Muscle layer of duodenum (tissue), 2 donors: ENCODE data around the gene C19orf81.

Experiments used
- H3K27ac ChIP-seq: one replicate; pipeline ENCODE4 v1.7.0; 2013; ENCODE audit warnings: mild to moderate bottlenecking, low read length
- H3K27me3 ChIP-seq: one replicate; pipeline ENCODE4 v1.7.0; 2013; ENCODE audit warnings: low read depth, mild to moderate bottlenecking, control low read depth, low read length
- H3K36me3 ChIP-seq, 2 donors: one replicate each; pipeline ENCODE4 v1.7.0; 2013; ENCODE audit warnings: low read length in 2 of 2, control low read depth in 1 of 2, mild to moderate bottlenecking in 1 of 2; ENCODE audit not compliant: insufficient read depth in 2 of 2, control insufficient read depth in 1 of 2
- H3K4me1 ChIP-seq, 2 donors: one replicate each; pipeline ENCODE4 v1.7.0; 2013; ENCODE audit warnings: low read length in 2 of 2, mild to moderate bottlenecking in 2 of 2, control low read depth in 1 of 2, moderate library complexity in 1 of 2; ENCODE audit not compliant: insufficient read depth in 2 of 2, control insufficient read depth in 1 of 2
- H3K4me3 ChIP-seq, 2 donors: one replicate each; pipeline ENCODE4 v1.7.0; 2013; ENCODE audit warnings: low read length in 2 of 2, low read depth in 1 of 2, mild to moderate bottlenecking in 1 of 2
- H3K9me3 ChIP-seq, 2 donors: one replicate each; pipeline ENCODE4 v1.7.0; 2013; ENCODE audit warnings: low read length in 2 of 2, control low read depth in 1 of 2, mild to moderate bottlenecking in 1 of 2; ENCODE audit not compliant: control insufficient read depth in 1 of 2
- donor health status: healthy.

The C19orf81 gene

GRCh38 chr19:50693064-50693975 is 44.1 kb downstream of the C19orf81 start:
- Histone ChIP-seq H3K9me3 (no peaks in the 10 kb centered on the region), H3K27me3 (peaks cover 20% of the 10 kb centered on the region), H3K4me3 (no peak overlapping the region), H3K36me3 (no peaks in the 10 kb centered on the region), H3K4me1 (no peaks in the 10 kb centered on the region), H3K27ac (no peak overlapping the region)

DNA sequence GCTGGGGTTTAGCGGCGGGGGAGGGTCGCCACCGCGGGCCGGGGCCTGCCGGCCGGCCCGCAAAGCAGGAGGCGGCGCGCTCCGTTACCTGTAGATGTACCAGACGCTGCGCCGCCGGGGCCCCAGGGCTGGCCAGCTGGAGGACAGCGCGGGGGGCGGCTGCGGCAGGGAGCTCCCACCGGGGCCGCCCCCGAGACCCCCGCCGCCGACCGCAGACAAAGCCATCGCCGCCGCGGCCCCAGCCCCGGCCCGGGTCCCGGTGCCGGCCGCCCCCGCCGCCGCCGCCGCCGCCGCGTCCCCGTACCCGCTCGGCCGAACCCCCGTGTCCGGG is 45.5 kb downstream of the C19orf81 start:
- H3K36me3 ChIP-seq: no peaks in the 10 kb centered on the region
- no peak overlapping the region for H3K4me3 ChIP-seq
- no peak overlapping the region for H3K27ac ChIP-seq
- H3K4me1 ChIP-seq: no peaks in the 10 kb centered on the region
- peaks cover 27% of the 10 kb centered on the region for H3K27me3 ChIP-seq
- no peaks in the 10 kb centered on the region for H3K9me3 ChIP-seq

DNA sequence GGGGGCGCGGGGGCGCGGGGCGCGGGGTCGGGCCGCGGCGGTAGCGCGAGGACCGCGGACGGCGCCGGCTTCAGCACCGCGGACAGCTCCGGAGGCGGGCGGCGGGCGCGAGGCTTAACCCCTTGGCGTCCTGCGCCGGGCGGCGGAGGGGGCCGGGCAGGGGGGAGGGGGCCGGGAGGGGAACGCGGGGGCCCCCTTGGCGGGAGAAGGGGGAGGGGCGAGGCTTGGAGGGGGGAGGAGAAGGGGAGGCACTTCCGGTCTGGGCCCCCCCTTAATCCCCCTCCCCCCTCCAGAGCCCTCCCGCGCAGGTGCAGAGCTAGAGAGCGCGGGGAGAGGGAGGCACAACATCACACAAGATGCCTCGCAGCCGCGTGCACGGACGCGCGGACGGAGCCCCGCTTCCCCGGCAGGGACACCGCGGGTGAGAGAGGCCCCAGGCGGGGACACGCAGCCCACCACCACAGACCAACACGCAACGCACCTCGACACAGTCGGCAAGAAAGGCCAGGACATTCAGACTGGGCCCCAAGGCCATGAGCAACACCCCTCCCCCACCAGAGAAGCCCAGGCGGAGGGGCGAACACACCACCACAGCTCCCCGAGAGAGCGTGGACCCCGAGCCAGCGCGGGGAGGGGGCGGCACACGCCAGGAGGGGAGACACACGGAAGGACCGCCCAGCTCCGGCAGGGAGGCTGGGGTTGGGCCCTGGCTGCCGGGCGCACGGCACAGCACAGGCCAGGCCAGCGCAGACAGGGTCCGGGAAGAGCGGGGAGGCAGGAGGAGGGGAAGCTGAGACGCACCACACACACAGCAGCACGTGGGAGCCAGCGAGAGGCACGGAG is 46.2 kb downstream of the C19orf81 start:
- H3K27ac ChIP-seq: no peak overlapping the region
- no peak overlapping the region for H3K4me3 ChIP-seq
- H3K27me3 ChIP-seq: peaks cover 27% of the 10 kb centered on the region
- H3K4me1 ChIP-seq: no peaks in the 10 kb centered on the region
- no peaks in the 10 kb centered on the region for H3K36me3 ChIP-seq
- no peaks in the 10 kb centered on the region for H3K9me3 ChIP-seq

GRCh38 chr19:50696094-50696483 is 46.8 kb downstream of the C19orf81 start:
- H3K27me3 ChIP-seq: peaks cover 27% of the 10 kb centered on the region
- H3K4me3 ChIP-seq: no peak overlapping the region
- H3K4me1 ChIP-seq: no peaks in the 10 kb centered on the region
- H3K9me3 ChIP-seq: no peaks in the 10 kb centered on the region
- H3K27ac ChIP-seq: no peak overlapping the region
- H3K36me3 ChIP-seq: no peaks in the 10 kb centered on the region

DNA sequence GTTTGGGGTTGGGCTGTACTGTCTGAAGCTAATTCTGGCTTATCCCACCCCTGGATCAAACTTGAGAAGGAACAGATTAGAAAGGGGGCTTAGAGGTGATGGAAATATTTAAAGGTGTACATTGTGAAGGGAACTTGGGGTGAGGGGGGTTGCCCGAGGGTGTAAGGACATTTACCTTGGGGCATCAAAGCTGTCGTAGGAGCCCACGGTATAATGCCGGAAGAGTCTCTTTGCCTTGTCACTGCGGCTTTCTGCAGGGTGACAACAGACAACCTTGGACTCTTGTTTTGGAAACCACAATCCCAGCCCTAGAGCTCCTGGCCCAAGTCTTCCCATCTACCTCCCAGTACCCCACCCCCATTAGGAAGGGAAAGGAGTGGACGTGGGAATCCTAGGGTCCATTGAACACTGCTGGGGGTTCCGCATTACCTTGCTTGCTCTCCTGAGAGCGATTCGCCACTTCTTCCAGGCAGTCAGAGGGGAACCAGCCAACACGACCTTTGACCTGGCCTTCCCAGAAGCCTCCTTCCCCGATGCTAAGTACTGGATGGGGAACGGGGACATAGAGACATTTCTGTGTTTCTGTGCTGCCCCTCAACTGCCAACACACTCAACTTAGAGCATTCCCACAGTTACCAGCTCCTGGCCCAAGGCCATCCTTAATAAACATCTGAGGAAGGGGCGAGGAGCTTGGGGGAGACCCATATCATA is 48.3 kb downstream of the C19orf81 start:
- Histone ChIP-seq H3K4me3 (no peak overlapping the region), H3K27me3 (peaks cover 35% of the 10 kb centered on the region), H3K36me3 (no peaks in the 10 kb centered on the region), H3K27ac (no peak overlapping the region), H3K9me3 (no peaks in the 10 kb centered on the region), H3K4me1 (no peaks in the 10 kb centered on the region)

- Histone ChIP-seq H3K4me1 (no peaks in the 10 kb centered on the region), H3K36me3 (no peaks in the 10 kb centered on the region), H3K27me3 (peaks cover 24% of the 10 kb centered on the region), H3K9me3 (no peaks in the 10 kb centered on the region), H3K4me3 (no peak overlapping the region), H3K27ac (no peak overlapping the region)
Observed at GRCh38 chr19:50701367-50701985, 52.2 kb downstream of the C19orf81 start.

GRCh38 chr19:50702158-50702870 is 53.1 kb downstream of the C19orf81 start:
- Histone ChIP-seq H3K27me3 (peaks cover 21% of the 10 kb centered on the region), H3K9me3 (no peaks in the 10 kb centered on the region), H3K4me3 (no peak overlapping the region)

DNA sequence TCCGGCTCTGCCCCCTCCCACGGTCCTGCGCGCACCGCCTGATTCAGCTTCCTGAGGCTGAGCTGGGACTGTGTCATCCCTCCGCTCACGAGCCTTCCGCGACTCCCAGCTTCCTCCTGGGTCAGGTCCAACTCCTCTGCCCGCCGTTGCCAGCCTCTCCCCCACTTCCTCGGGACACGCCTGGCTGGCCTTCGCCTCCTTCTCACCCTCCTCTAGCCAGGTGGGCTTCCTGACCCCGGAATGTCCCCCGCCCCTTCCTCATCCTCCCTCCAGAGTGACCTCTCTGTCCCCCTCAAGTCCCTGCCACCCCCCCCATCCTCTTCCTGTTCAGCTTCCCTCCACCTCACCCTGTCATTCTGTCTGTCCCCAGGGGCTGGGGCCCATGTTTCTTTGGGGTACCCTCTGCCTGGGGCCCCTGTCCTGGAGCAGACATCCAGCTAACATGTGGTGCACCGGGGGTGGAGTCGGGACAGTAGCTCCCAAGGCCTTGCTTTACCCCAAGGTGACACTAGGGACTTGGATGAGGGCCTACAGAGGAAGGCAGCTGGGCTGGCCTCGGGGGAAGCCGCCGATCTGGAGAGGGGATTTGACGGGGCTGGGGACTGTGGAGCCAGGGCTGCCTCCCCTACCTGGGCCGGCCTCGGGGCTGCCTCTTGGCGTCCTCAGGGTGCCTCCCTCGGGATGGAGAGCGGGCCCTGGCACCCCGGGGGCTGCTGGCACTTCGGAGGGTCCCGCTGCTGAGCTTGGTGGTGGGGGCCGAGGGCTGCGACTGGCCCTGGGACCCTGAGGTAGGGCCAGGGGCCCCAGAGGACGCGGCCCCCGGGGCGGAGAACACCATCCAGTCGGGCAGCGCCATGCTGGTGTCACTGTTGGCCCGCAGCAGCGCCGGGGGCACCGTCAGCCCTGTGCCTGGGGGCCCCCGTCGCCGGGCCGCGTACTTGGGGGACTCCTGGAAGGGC is 53.9 kb downstream of the C19orf81 start:
- H3K36me3 ChIP-seq: no peaks in the 10 kb centered on the region
- peaks cover 21% of the 10 kb centered on the region for H3K27me3 ChIP-seq
- no peaks in the 10 kb centered on the region for H3K4me1 ChIP-seq
- no peak overlapping the region for H3K4me3 ChIP-seq
- H3K9me3 ChIP-seq: no peaks in the 10 kb centered on the region
- no peak overlapping the region for H3K27ac ChIP-seq

More at GRCh38 chr19:50702158-50702870, 53.1 kb downstream of the C19orf81 start:
- Histone ChIP-seq H3K4me1 (no peaks in the 10 kb centered on the region), H3K27ac (no peak overlapping the region), H3K36me3 (no peaks in the 10 kb centered on the region)

DNA sequence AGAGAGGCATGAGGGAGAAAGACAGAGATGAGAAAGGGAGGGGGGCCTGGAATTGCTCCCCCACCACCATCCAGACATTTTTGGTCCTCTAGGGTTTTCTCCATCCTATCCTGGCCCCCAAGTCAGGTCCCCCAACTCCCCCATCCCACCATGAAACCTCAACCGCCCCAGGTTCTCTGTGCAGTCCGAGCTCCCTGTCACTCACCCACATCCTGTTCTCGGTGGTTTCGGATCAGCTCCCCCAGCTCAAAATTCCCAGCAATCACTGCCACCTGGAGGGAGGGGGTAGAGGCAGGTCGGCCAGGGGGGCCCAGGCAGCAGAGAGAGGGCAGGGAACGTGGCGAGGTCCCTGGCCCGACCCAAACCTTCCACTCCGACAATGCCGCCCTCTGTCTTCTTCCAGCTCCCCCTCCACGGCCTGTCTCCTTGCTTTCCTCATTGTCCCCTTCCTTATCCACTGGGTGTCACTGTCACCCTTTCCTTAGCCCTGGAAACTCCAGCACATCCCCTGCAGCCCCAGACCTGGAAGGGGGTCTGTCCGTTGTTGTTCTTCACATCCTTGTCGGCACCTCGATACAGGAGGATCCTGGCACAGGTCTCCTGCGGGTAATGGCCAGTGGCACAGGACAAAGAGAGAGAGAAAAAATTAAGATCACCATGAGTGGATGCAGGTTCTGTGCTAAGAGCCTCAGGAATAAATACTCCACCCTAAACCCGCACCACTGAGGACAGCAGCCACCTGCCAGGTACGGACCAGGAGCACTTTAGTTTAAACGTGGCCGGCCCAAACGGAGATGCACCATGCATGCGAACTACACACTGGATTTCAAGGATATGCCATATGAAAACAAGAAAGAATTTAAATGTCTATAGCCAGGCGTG is 54.9 kb downstream of the C19orf81 start:
- no peaks in the 10 kb centered on the region for H3K4me1 ChIP-seq
- peaks cover 18% of the 10 kb centered on the region for H3K27me3 ChIP-seq
- H3K9me3 ChIP-seq: no peaks in the 10 kb centered on the region
- no peaks in the 10 kb centered on the region for H3K36me3 ChIP-seq
- H3K27ac ChIP-seq: no peak overlapping the region
- H3K4me3 ChIP-seq: no peak overlapping the region
